AG09319 (cell line): ENCODE measurements around the gene NEMF.
A peak's percentile ranks its signal among the peaks of the same experiment; 100 is the strongest.
"Not testable (repeated sequence)": the region's sequence is repeated elsewhere in the genome, so short reads cannot be mapped to it uniquely, and the experiment has no call there.

Experiments
- DNase-seq: peaks from one replicate; pipeline ENCODE4 v3.0.0-alpha.2; 2010; ENCODE audit warnings: low read depth; ENCODE audit errors: extremely low read depth
- TF ChIP-seq, protein P1 (sequence below): IDR thresholded peaks from 2 replicates; pipeline ENCODE4 v1.5.1; 2011; ENCODE audit warnings: low read depth, mild to moderate bottlenecking, inconsistent platforms, low read length, moderate library complexity

NEMF gene, protein sequence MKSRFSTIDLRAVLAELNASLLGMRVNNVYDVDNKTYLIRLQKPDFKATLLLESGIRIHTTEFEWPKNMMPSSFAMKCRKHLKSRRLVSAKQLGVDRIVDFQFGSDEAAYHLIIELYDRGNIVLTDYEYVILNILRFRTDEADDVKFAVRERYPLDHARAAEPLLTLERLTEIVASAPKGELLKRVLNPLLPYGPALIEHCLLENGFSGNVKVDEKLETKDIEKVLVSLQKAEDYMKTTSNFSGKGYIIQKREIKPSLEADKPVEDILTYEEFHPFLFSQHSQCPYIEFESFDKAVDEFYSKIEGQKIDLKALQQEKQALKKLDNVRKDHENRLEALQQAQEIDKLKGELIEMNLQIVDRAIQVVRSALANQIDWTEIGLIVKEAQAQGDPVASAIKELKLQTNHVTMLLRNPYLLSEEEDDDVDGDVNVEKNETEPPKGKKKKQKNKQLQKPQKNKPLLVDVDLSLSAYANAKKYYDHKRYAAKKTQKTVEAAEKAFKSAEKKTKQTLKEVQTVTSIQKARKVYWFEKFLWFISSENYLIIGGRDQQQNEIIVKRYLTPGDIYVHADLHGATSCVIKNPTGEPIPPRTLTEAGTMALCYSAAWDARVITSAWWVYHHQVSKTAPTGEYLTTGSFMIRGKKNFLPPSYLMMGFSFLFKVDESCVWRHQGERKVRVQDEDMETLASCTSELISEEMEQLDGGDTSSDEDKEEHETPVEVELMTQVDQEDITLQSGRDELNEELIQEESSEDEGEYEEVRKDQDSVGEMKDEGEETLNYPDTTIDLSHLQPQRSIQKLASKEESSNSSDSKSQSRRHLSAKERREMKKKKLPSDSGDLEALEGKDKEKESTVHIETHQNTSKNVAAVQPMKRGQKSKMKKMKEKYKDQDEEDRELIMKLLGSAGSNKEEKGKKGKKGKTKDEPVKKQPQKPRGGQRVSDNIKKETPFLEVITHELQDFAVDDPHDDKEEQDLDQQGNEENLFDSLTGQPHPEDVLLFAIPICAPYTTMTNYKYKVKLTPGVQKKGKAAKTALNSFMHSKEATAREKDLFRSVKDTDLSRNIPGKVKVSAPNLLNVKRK

DNA sequence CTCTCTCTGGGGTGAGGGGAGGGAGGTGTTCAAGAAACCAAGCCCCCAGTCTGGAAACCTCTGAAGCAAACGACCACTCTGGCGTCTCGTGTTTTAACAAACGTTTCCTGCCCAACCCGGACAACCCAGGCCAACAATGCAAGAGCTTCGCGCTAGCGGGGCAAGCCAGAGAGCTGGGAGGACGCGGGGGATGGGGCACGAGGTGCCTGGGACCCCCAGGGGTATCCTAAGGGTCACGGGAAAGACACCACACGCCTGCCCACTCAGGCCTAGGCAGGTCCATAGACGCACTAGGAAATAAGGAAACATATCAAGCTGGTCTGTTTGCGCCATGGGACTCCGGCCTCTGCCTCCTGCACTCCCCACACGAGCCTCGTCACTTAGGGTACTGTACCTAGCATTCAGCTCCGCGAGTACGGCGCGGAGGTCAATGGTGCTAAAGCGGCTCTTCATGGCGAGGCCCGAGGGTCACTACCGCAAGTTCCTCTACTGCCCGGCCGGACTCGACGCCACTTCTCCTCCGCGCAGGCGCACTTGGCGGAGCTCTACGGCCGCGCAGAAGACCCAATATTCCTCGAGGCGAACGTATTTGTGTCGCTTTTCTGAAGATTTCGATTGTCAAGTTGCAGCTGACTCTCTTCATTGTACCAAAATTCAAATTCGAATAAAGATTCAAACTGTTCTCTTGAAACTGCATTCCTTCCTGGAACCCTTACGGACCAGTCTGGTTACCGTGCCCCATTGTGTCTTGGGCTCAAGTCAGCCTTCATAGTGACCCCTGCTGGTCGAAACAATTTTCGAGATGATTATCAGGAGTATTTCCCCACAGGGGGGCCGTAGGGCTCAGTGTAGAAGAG lies at the start of gene NEMF:
TSS of gene NEMF (minus strand) at position 488 of the 857 bp plus-strand sequence. CDS start at position 453, 35 bp downstream.
- peak; percentile 62 for DNase-seq

DNA sequence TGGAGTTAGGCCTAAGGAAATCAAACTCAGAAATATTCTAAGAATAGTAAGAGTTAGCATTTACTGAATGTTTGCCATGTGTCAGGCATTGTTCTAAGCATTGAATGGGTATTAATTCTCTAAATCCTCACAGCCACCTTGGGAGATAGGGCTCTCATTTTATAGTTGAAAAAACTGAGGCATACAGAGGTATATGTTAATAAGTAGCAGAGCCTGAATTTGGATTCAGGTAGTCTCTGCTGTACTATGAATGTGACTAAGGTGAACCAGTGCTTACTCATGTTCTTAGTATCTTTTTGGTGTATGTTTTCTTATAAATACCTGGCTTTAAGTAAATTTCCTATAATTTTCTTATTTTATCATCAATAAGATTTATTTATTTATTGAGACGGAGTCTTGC lies 48.4 kb upstream of the NEMF start:
- no peak for DNase-seq
- TF ChIP-seq, protein P1, sequence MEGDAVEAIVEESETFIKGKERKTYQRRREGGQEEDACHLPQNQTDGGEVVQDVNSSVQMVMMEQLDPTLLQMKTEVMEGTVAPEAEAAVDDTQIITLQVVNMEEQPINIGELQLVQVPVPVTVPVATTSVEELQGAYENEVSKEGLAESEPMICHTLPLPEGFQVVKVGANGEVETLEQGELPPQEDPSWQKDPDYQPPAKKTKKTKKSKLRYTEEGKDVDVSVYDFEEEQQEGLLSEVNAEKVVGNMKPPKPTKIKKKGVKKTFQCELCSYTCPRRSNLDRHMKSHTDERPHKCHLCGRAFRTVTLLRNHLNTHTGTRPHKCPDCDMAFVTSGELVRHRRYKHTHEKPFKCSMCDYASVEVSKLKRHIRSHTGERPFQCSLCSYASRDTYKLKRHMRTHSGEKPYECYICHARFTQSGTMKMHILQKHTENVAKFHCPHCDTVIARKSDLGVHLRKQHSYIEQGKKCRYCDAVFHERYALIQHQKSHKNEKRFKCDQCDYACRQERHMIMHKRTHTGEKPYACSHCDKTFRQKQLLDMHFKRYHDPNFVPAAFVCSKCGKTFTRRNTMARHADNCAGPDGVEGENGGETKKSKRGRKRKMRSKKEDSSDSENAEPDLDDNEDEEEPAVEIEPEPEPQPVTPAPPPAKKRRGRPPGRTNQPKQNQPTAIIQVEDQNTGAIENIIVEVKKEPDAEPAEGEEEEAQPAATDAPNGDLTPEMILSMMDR, result no peak

More for the DNA sequence above, at the start of gene NEMF:
- TF ChIP-seq, protein P1, result peak; percentile 80

DNA sequence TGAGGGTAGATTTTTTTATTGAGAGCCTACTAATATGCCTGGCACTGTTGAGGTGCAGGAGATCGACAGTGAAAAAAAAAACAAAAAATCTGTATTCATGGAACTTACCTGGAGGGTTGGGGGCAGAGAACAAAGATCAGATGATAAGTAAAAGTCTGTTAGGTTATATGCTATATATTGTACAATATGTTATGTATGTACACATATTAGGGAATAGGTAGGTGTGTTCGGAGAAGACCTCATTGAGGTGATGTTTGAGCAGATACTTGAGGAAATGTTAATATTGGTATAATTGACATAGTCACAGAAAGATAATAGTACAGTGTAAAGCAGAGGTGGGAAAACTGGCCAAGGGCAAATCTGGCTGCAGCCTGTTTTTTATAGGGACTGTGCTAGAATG lies 45.9 kb upstream of the NEMF start:
- TF ChIP-seq, protein P1, result no peak
- no peak for DNase-seq

DNA sequence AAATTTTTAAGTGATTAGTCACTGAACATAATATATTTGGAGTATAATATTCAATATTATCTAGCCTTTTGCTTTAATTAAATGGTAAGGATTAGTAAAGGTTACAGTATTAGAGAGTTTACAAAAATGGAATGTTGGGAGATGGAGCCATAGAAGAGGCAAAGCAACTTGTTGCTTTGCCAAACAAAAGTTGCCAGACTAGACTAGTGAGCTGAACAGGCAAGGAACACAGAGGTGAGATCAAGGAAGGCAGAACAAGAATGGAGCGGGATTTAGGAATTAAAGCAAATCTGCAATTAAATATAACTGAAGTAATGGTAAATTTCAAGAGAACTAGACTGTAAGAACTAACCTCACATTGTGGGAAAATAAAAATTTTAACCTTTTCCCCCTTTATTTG lies 45.4 kb upstream of the NEMF start:
- TF ChIP-seq, protein P1, result no peak
- DNase-seq, result no peak

DNA sequence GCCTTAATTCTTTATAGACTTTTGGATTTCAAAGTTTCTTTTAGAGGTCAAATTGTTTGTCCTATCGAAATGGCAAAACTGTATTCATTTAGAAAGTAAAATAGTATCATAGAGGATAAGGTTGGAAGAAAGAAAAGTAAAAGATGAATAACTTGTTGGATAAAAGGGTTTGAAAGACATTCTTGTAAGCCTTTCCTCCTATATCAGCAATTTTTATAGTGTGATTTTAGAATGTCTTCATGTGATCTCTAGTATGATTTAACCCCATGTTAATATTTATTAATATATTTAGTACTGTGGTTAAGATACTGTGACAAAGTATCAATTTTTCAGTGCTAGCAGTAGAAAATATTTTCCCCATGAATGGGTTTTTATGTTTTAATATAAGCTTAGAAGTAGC lies 44.8 kb upstream of the NEMF start:
- TF ChIP-seq, protein P1, result no peak
- DNase-seq, result no peak

DNA sequence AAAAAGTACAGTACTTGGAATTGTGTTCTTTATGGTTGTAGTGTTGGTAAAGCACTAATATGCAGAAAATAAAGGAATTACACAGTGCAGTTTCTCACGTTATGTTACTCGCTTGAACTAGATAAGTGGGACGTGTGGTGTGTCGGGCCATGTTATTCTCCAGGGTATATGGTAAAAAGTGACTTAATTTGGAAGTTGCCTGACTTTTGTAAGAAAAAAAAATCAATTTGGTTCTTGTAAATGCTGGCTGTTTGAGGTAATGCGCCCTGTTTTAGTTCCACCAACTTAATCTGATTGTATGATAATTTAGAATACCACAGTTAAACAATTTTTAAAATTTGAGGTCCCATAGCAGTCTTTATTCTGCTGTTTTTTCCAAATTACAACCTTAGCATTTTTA lies 44.4 kb upstream of the NEMF start:
- TF ChIP-seq, protein P1, result no peak
- no peak for DNase-seq

DNA sequence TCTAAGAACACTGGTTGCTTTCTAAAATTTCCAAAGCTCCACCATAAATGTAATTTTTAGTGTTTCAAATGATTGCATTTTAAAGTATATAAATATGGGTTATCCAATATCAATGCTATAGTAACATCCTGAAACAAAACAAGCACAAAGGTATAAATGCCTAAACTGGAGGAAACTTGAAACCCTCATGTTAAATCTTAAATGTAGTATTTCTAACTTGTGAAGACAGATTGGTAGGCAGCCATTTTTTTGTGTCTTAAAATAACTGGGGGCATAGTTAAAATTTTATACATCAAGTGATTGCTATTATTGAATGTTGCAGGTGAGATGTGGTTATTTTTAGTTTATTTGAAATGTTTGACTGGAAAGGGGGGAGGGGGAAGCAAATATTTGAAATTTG lies 43.7 kb upstream of the NEMF start:
- DNase-seq, result not testable (repeated sequence)
